Aorta (tissue), 5 donors: ENCODE measurements around the gene MRPL2. TPM values are rescaled to one million over a fixed set of nuclear protein-coding genes. Genes with fewer than 3 reads are reported as not detected.
A peak's percentile ranks its signal among the peaks of the same experiment; 100 is the strongest.

Experiments
- ATAC-seq: fragments of 200-7000 bp; cut with Tn5 transposase; one replicate; pipeline ENCODE4 v1.9.1; 2022; ENCODE audit warnings: moderate library complexity; ENCODE audit not compliant: low FRiP score
- DNase-seq, 2 donors: peaks; one replicate each; pipeline ENCODE4 v3.0.0-alpha.2; 2020
- H3K27ac ChIP-seq, 2 donors: one replicate each; pipeline ENCODE4 v1.5.1; 2013; ENCODE audit warnings: low read length in 2 of 2, mild to moderate bottlenecking in 2 of 2, moderate library complexity in 2 of 2, control low read depth in 1 of 2, inconsistent platforms in 1 of 2, low read depth in 1 of 2
- H3K27me3 ChIP-seq, 2 donors: one replicate each; pipeline ENCODE4 v1.6.1; 2013; ENCODE audit warnings: control low read depth in 1 of 2, low read length in 1 of 2, mild to moderate bottlenecking in 1 of 2, moderate library complexity in 1 of 2; ENCODE audit not compliant: insufficient read depth in 2 of 2, control insufficient read depth in 1 of 2
- H3K36me3 ChIP-seq, 2 donors: one replicate each; pipeline ENCODE4 v1.6.1; 2013; ENCODE audit warnings: control low read depth in 1 of 2, low read length in 1 of 2, mild to moderate bottlenecking in 1 of 2; ENCODE audit not compliant: insufficient read depth in 2 of 2, control insufficient read depth in 1 of 2
- H3K4me1 ChIP-seq, 2 donors: one replicate each; pipeline ENCODE4 v1.6.1; 2013; ENCODE audit warnings: low read length in 2 of 2, control low read depth in 1 of 2, mild to moderate bottlenecking in 1 of 2, moderate library complexity in 1 of 2; ENCODE audit not compliant: insufficient read depth in 2 of 2, control insufficient read depth in 1 of 2
- H3K4me3 ChIP-seq, 2 donors: one replicate each; pipeline ENCODE4 v1.5.1; 2013; ENCODE audit warnings: low read length in 2 of 2, control low read depth in 1 of 2, mild to moderate bottlenecking in 1 of 2
- H3K9me3 ChIP-seq: one replicate; pipeline ENCODE4 v1.6.1; 2013; ENCODE audit warnings: mild to moderate bottlenecking, low read length; ENCODE audit not compliant: control insufficient read depth
- WGBS, 2 donors: extraction: QIAGEN DNeasy Blood & Tissue Kit; methylation state at CpG; one replicate each; pipeline ENCODE4 v1.1.7; 2013; 5-methylcytosine and 5-hydroxymethylcytosine counted together
- intact Hi-C, 2 donors: fragments of 100-400 bp; cut with DNase I; formaldehyde crosslinking; loops; one replicate each; pipeline versions ENCODE4 v1.14.2 to v1.15.0; 2022
- long read RNA-seq, 2 donors: library from polyadenylated mRNA; unstranded; transcript quantifications; one replicate each; pipeline ENCODE4 v2.0.0, GENCODE V29; 2020 to 2021
- polyA plus RNA-seq, 2 donors: library from polyadenylated mRNA; stranded (reverse); fragments of 200-250 nt; gene quantifications; one replicate each; pipeline ENCODE4 v1.2.3, GENCODE V29; 2013
- total RNA-seq, 2 donors: library from RNA; stranded (reverse); fragmentation: NEBNext Ultra II Directional; extraction: Animal tissue kit (Norgen Biotek cat#: 25700); gene quantifications; one replicate each; pipeline ENCODE4 v1.2.1, GENCODE V29; 2021
- donor health status: healthy with polysubstance abuse.
- donor health status: Bipolar disorder and iron deficiency.
- donor health status: DM: no; HTN: no; CAD: no.
- donor health status: DM: no; HTN: no; CAD: no.
- donor health status: DM: yes; HTN: yes; CAD: no.

The MRPL2 gene
- 10 to 100 TPM; 30.4 to 33.6 TPM for total RNA-seq
- 10 to 100 TPM; 29.3 to 55.2 TPM for polyA plus RNA-seq
- long read RNA-seq, donor 1, transcript MRPL2-202 (7 exons, 1,588 nt), result major isoform, 9 of 12 reads
- long read RNA-seq, donor 1, partial matches to known transcripts, result 0 of 12 reads
- long read RNA-seq, donor 1, other reads (novel, unspliced or antisense), result 0 of 12 reads
- long read RNA-seq, donor 2, transcript MRPL2-202 (7 exons, 1,588 nt), result major isoform, 5 of 7 reads
- long read RNA-seq, donor 2, partial matches to known transcripts, result 0 of 7 reads
- long read RNA-seq, donor 2, other reads (novel, unspliced or antisense), result 0 of 7 reads

GRCh38 chr6:43059168-43060033, at the start of gene MRPL2, which contains the start of gene KLC4:
Gene MRPL2 (minus strand): TSS chr6:43059434. CDS start chr6:43059381, 53 bp downstream.
Gene KLC4 (plus strand): TSS chr6:43059631. CDS start chr6:43061336, 1,705 bp downstream.
- Histone ChIP-seq H3K36me3 (peaks cover 0 to 3% of the 10 kb centered on the region in 2 donors), H3K27me3 (no peaks in the 10 kb centered on the region), H3K27ac (peak within 1 kb of the TSS in 1 of 2 donors; percentile 28), H3K4me3 (peak within 1 kb of the TSS; percentile 71 to 79), H3K4me1 (no peaks in the 10 kb centered on the region), H3K9me3 (no peaks in the 10 kb centered on the region)
- intact Hi-C loops, result no loop called here
- WGBS, 2 donors, result 1% methylated on average over 64 of the region's 64 CpGs
- DNase-seq (peak; percentile 99), ATAC-seq (peak; percentile 98)

GRCh38 chr6:43107344-43108062, 48.3 kb upstream of the MRPL2 start:
- H3K4me1 ChIP-seq, result no peaks in the 10 kb centered on the region
- ATAC-seq, result no peak
- H3K27ac ChIP-seq, result no peak overlapping the region
- H3K27me3 ChIP-seq, result no peaks in the 10 kb centered on the region
- WGBS, 2 donors, result 95 to 96% methylated on average over 12 of the region's 12 CpGs
- H3K4me3 ChIP-seq, result no peak overlapping the region
- H3K9me3 ChIP-seq, result no peaks in the 10 kb centered on the region
- DNase-seq, result peak in 1 of 2 donors; percentile 13
- intact Hi-C loops, result no loop called here
- no peaks in the 10 kb centered on the region for H3K36me3 ChIP-seq

GRCh38 chr6:43105538-43106222, 46.4 kb upstream of the MRPL2 start:
- whole genome bisulfite sequencing, 2 donors, result 93 to 97% methylated on average over 9 of the region's 9 CpGs
- H3K4me3 ChIP-seq, result no peak overlapping the region
- no peak overlapping the region for H3K27ac ChIP-seq
- no peaks in the 10 kb centered on the region for H3K36me3 ChIP-seq
- no peak for ATAC-seq
- no peaks in the 10 kb centered on the region for H3K27me3 ChIP-seq
- no peaks in the 10 kb centered on the region for H3K9me3 ChIP-seq
- no peaks in the 10 kb centered on the region for H3K4me1 ChIP-seq
- DNase-seq, result peak in 1 of 2 donors; percentile 16
- intact Hi-C loops, result no loop called here

- ATAC-seq, result no peak
- Histone ChIP-seq H3K27ac (no peak overlapping the region), H3K4me3 (no peak overlapping the region), H3K27me3 (no peaks in the 10 kb centered on the region), H3K9me3 (no peaks in the 10 kb centered on the region), H3K4me1 (no peaks in the 10 kb centered on the region), H3K36me3 (no peaks in the 10 kb centered on the region)
- intact Hi-C loops, result no loop called here
- peak in 1 of 2 donors; percentile 19 for DNase-seq
- WGBS, 2 donors, result 94 to 96% methylated on average over 2 of the region's 2 CpGs
Measured at GRCh38 chr6:43103253-43103876, 44.1 kb upstream of the MRPL2 start.

GRCh38 chr6:43101497-43101896, 42.3 kb upstream of the MRPL2 start:
- no peaks in the 10 kb centered on the region for H3K36me3 ChIP-seq
- DNase-seq, result no peak
- H3K27me3 ChIP-seq, result no peaks in the 10 kb centered on the region
- ATAC-seq, result no peak
- H3K27ac ChIP-seq, result no peak overlapping the region
- no peaks in the 10 kb centered on the region for H3K9me3 ChIP-seq
- H3K4me1 ChIP-seq, result peaks cover 0 to 1% of the 10 kb centered on the region in 2 donors
- no peak overlapping the region for H3K4me3 ChIP-seq
- intact Hi-C loops, result no loop called here
- 79 to 82% methylated on average over 4 of the region's 4 CpGs for WGBS, 2 donors

GRCh38 chr6:43097502-43097901, 38.3 kb upstream of the MRPL2 start:
- Histone ChIP-seq H3K9me3 (no peaks in the 10 kb centered on the region), H3K36me3 (no peaks in the 10 kb centered on the region), H3K27me3 (no peaks in the 10 kb centered on the region), H3K27ac (no peak overlapping the region), H3K4me1 (peaks cover 0 to 3% of the 10 kb centered on the region in 2 donors), H3K4me3 (no peak overlapping the region)
- DNase-seq, result no peak
- intact Hi-C loops, result no loop called here
- WGBS, 2 donors, result 92 to 94% methylated on average over 4 of the region's 4 CpGs
- ATAC-seq, result no peak

DNA sequence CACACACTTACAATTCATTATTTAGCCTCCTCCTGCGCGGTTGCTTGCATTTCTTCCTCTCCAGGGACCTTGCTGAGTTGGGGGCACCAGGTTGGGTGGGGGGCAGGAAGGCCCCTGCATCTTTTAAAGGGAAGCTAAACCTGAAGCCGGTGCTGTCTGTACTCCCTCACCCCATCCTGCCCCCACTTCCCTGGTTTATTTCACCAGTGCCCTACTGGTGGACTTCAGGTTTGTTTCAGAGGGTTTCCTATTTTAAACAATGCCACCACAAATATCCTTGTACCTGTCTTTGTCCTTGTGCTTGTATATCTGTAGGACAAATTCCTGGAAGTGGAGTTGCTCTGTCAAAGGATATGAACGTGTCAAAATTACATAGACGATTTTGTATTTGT, 37.9 kb upstream of the MRPL2 start:
- DNase-seq (no peak), ATAC-seq (no peak)
- Histone ChIP-seq H3K4me1 (peaks cover 0 to 3% of the 10 kb centered on the region in 2 donors), H3K27ac (no peak overlapping the region), H3K27me3 (no peaks in the 10 kb centered on the region), H3K4me3 (no peak overlapping the region), H3K9me3 (no peaks in the 10 kb centered on the region), H3K36me3 (no peaks in the 10 kb centered on the region)
- intact Hi-C loops, result no loop called here
- 7 to 19% methylated on average over 5 of the region's 5 CpGs for WGBS, 2 donors
